HG03520 (cell line): ENCODE measurements around the gene BHLHA15.

Source experiments
- ATAC-seq: cut with Tn5 transposase; IDR thresholded peaks from one replicate; pipeline ENCODE4 v1.9.1; 2021; ENCODE audit warnings: mild to moderate bottlenecking, moderate library complexity; ENCODE audit not compliant: unreplicated experiment

The BHLHA15 gene

DNA sequence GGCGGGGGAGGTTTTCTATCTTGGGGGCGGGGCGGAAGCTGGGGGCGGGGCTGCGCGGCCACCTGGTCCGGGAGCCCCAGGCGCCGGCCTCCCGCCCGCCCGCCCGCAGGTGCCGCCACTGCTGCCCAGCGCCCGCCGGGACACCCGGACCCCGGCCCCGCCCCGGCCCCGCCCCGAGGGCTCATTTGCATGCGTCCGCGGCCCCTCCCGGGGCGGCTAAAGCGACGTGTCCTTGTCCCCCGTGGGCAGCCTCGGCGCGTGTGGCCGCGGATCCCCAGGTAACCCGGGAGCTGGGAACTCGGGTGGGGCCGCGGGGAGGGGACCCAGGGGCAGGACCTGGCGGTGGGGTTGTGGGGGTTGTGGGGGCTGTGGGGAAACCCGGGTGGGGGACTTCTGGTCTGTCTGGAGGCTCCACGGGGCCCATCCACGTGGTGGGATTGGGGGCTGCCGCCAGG lies at the start of gene BHLHA15:
TSS of gene BHLHA15 (plus strand) at position 219 of the 455 bp plus-strand sequence. CDS start 871 bp downstream, outside the sequence.
- ATAC-seq, result no peak

DNA sequence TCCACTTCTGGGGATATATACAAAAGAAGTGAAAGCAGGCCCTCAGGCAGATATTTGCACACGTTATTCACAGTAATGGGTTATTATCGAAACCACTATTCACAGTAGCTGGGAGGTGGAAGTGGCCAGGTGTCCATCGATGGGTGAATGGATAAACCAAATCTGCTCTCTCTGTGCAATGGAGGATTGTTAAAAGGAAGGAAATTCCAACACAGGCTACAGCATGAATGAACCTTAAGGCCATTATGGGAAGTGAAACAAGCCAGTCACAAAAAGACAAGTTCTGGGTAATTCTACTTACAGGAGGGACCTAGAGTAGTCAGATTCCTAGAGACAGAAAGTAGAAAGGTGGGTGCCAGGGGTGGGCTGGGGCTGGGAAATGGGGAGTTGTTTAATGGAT lies 48.5 kb upstream of the BHLHA15 start:
- no peak for ATAC-seq

DNA sequence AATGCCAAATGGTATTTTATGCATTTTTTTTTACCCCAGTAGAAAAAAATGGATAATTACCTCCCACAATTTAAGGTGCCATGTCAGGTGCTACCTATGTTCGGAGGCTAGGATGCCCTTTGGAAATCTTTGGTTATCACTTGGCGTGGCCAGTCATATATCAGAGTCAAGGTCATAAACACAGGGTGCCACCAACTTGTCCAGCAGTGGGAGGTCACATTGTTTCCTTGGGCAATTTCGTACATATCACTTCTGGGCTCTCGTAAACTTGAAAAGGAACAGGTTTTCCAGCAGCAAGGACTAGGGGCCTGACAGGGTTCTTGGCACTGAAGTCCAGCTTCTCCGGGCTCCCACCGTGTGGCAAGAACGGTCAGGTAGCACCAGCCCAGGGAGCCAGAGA lies 48.0 kb upstream of the BHLHA15 start:
- no peak for ATAC-seq

DNA sequence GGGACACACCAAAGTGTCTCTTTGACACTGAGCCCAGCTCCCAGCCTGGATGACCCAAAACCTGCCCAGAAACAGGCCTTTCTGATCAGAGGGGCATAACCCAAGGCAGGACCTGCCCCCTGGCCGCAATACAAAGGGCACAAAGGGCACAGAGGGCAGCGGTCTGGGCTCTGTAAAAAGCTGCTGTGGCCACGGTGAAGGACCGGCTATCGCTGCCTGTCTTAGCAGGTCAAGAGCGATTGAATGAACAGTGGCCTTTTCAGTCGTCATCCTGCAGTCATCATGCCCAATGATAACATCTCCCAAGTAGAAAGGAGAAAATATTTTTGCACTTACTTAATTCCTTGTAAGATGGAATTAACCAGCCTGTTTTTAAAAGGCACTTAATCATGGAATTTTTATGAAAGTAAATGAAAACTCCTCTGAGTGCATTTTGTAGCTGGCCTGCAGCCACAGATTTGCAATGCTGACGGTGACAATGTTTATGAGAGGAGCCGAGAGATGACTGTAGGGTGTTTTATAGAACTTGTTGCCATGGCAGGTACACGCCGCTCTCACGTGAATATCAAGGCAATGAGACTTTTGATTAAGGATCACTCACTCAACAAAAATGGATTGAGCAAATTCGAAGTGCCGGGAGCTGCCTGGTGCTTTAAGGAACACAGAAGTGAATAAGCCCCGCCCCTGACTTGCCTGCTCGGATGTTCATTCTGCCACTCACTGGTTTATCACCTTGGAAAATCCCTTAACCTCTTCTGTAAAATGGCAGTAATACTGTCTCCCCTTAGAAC lies 47.3 kb upstream of the BHLHA15 start:
- no peak for ATAC-seq

DNA sequence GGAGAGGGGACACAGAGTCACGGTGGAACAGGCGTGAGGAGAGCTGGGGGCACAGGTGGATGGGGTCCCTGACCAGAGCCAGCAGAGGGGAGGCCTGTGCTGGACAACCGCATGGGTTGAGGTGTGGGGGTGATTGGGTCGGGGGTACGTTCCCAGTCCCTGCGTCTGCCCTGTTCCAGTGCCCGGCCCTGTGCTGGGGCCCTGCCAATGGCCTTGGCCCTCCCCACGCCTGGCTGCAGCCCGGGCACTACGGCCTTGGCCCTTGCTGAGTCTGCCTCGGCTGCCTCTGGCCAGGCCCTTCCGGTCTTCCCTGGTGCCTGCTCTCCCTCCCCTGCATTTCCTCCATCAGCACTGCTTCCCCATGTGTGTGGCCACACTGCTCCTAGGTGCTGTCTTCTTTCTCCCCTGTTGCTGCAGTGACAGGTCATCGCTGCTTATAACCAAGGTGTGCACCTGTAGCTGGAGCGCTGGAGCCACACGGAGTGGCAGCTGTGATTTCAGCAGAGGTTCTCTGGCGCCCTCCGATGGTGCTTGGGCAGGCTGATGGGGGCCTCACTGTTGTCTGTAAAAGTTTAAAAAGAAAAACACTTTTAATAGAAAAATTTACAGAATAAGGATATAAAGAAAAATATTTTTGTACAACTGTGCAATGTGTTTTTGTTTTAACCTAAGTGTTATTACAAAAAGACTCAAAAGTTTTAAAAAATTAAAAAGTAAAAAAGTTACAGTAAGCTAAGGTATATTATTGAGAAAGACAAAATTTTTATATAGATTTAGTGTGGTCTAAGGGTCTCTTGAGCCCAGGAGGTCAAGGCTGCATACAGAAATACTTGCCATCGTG lies 45.2 kb upstream of the BHLHA15 start:
- ATAC-seq, result peak; percentile 61

DNA sequence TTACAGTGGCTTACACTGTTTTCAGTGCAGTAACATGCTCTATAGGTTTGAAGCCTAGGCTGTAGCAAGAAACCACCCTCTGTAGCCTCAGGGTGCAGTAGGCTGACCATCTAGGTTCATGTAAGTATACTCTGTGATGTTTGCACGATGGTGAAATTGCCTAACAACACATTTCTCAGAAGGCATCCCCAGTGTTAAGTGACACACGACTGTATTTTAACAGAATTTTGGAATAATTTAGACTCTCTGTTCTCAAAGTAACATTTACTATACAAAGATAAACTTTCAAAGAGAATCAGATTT lies 44.6 kb upstream of the BHLHA15 start:
- no peak for ATAC-seq

DNA sequence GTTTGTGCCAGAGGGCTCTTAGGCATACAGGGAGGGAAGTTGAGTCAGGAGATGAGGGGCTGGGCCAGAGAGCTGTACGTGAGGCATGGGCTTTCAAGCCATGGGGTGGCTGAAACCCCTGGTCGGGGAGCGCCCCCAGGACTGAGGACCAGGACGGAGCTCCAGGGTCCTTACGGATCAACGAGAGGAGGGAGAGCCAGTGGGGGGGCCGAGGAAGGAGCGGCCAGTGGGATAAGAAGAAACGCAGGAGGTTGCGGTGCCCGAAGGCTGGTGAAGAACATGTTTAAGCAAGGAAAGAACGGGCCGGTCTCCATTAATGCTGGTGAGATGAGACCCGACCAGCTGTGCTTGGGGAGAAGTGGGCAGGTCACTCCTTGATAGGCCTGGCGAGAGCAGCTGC lies 43.6 kb upstream of the BHLHA15 start:
- no peak for ATAC-seq

DNA sequence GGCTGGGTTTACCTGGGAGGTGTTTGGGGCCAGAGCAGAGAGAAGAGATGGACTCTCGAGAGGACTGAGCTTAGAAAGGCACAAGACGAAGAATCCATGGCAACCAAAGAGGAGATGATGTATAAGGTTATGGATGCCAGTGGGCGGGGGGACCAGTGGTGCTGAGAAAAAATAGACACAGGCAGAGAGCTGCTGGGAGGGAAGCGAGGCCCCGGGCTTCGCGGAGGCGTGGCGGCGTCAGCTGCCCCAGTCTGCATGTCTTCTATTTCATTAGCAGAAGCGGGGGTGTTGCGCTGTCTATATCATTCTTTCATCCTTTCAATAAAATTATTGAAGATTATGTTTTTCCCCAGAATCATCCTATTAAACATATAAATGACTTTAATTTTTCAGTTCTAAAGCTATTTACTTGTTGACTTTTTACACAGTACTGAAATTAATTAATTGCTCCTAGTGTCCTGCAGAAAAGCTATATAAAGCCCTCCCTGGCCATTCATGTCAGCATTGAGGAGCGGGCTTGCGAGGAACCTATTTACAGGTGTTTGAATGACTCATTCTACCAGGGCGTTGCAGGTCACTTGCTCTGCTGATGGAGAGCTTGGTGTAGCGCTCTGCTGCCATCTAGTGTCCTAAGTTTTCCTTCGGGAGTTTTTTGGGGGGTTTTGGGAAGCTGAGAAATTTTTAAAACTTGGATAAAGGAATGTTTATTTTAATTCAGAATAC lies 42.9 kb upstream of the BHLHA15 start:
- peak; percentile 59 for ATAC-seq

DNA sequence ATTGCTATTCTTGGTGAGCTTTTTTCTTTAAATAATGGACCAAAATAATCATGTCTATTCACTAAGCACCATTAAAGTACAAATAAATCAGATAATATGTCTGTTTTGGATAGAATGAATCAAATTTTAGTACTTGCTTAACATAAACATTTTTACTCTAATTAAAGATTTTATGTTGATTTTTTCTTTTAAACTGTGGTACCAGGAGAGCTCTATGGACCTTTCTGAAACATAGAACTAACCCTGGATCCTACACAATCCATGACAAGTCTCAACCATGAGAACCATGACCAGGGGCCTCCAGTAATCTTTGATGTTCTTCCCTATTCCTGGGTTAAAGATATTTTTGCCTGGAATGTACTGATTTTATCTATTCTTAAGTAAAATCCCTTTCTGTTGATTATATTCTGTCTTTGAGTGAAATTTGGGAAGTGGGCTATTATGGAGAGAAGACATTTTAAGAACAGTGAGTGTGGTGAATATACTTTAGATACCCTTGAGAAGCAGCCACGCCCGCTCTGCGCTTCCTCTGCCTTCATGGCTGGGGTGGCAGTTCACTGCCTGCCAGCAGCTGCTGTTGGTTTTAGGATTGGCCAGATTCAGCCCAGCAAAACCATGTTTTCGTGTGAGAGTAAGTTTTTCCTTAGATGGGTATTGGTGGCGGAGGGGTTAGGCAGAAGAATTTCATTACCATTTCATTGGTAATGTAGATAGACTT lies 42.2 kb upstream of the BHLHA15 start:
- ATAC-seq, result no peak

DNA sequence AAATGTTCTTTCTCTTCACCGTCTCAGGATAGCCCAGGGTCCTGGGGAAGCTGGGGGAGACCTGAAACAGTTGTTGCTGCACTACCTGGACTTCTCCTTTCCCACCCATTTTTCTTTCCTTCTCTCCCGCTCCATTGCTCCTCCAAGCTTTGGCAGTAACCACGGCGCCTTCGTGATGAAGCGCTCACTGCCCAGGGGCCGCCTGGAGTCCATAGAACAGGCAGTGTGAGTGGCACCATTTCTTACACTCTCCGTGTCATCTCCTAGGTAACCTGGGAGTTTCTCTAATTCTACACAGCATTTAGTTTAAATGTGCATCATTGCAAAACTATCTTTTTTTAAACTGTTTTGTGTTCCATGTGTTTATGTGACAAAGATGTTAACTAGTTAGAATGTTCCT lies 40.3 kb upstream of the BHLHA15 start:
- no peak for ATAC-seq

DNA sequence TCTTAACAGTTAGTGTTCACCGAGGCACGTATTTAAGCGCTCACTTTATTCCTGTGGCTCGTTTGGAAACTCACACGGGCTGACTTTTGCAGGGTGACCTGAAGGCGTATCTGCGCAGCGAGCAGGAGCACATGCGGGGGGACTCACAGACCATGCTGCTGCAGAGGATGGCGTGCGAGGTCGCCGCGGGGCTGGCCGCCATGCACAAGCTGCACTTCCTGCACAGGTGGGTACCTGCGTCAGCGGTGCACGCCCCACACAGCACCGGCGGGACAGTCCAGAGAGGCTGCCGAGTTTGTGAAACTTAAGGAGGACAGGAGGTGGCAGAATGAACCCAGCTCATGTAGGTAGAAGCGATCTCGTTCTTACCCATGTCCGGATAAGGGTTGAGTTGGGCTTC lies 39.8 kb upstream of the BHLHA15 start:
- no peak for ATAC-seq

DNA sequence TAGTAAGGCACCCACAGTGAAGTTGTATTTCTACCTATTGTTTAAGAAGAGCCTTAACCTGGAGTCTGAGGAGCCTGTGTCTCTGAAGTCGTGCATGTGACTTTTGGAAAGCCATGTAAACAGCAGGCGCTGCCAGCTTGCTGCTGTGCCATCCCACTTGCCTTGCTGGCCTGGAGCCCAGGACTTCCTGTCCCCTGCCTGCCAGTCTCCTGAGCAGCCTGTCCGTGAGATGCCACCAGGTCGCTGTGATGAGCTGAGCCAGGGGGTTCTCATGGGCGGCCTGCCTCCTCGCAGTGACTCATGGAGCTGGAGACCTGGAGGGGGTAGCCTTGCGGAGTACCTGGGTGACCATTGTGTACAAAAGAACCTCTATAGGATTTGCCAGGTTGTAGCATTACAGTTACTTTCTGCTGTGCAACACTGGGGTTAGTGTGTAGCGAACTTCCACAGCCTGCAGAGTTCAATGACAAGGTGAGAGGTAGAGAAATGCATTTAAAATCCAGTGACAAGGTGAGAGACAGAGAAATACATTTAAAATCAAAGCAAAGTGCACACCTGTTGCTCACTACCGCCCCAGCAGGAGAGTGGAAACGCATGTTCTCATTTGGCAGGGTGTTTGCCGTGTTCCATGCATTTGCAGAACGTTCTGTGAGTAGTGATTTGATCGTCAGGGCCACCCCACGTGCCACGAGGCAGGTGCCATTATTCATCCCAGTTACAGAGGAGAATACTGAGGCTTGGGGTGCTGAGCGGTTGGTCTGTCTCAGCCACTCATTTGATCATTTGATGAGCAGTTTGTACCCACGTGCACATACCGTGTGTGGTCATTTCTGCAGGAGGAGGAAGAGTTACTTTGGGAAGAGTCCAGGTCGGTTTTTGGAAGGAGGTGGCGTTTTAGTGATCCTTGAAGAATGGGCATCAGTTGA lies 36.6 kb upstream of the BHLHA15 start:
- no peak for ATAC-seq

DNA sequence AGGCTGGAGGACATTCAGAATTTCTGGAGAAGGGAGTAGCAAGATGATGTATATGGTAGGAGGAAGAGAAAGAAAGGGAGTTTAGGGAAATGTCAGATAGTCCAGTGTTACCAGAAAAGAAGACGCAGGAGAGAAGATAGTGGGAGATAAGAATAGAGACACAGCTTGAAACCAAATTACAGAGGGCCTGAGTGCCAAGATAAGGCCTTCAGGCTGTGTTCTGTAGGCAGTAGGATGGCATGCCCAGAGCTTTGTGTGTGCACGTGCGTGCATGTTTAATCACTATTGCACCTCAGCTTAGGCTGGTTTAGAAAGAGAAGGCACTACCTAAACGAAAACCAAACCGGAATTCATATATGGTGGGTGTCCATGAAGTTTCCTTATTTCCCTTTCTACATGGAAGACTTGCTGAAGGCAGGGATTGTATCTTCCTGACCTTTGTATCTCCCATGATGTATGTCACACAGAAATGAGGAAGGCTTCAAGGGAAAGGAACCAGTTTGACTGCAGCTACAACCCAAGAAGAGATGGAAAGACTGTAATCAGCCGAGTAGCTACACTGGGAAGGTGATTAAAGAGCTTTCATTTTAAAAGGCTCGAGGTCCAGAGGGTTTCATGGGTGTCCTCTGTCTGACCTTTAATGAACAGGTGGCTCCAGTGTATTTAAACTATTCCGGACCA lies 35.8 kb upstream of the BHLHA15 start:
- no peak for ATAC-seq

DNA sequence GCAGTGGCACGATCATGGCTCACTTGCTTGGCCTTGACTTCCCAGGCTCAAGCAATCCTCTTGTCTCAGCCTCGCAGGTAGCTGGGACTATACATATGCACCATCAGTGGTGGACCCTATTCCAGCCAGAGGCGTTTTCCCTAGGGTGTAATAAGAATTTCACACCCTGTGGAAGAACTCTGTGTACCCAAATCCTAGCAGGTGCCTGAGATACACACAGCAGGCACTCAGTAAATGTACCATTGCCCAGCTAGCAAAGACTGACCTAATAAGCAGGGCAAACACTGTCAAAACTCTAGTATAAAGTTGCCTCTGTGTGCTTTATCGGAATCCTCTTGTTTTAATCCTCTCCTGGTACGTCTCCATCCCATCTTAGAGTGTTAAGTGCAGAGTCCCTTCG lies 33.7 kb upstream of the BHLHA15 start:
- no peak for ATAC-seq

DNA sequence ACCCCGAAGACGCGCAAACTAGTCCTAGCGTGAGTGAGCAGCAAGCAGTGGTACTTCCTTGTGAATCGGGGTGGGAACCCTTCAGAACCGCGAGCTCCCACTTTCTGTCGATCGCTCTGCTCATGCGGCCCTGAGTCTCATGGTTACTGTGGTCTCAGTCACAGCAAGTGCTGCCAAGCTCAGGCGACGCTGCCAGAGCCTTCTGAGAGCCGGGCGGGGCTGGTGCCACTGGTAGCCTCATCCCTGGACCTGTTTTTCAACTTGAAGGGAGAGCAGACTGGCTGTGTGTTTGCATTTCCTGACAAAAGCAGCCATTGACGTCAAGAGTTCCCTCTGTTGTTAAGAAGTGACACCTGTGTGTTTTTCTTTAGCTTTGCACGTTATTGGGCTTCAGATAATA lies 32.9 kb upstream of the BHLHA15 start:
- no peak for ATAC-seq

DNA sequence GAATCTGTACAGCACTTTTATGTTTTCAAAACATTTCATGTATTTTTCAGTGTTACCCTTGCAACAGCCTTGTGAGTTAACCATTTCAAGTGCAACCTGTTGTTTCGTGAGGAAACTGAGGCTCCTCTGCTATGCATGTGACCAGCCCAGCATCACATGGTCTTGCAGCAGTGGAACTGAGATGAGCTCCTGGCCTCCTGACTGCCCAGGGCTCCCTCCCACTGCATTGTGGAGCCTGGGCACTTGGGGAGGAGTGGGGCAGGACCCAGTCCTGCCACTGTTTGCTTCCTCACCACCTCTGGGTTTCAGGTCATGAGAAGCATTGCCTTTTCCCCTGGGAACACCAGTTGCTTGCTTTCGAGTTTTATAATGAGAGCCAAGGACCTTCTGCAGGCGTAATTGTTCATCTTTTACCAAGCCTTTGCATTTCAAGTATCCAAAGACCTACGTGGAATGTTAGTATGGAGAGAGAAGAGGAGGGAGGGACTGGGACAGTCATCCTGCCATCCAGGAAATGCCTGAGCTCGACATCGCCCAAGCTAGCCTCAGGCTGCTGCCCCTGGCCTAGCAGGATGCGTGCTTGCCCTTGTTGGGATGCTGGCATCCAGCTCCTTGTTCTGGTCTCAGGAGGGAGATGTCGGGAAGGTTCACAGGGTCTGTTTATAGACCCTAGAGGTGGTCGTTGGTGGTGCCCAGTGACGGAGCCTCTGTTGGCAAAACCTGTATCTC lies 32.3 kb upstream of the BHLHA15 start:
- no peak for ATAC-seq

DNA sequence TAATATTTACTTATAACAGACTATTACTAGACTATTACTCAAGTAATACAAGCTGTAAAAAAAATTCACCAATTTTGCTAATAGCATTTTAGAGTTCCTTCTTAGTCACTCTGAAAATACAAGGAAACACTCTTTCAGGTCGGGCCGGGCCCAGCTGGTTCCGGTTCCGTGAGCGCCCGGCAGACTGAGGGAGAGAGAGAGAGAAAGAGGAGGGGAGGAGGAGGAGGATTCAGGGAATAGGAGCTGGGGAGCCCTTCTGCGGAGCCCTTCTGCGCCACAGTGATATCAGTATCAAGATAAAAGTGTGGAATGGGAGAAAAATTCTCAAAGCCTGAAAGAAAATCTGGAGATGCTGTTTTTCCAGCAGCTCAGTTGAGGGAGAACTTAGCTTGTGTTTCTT lies 30.5 kb upstream of the BHLHA15 start:
- no peak for ATAC-seq

DNA sequence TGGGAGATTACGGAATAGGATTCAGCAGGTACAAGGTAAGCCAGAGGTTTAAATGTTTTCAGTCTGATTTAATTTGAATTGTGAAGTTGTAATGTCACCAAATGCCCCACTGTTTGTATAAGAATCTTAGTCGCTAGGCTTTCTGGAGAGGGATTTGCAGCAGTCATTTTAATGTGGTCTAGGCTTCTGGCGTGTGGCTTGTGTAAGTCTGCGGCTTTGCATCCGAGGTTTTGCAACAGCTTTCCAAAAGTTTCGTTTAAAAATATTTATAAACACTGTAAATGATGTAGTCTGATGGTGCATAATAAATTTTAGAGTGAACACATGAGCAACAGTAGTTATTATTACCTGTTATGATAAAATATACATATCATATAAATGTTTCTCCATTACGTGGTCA lies 26.1 kb upstream of the BHLHA15 start:
- no peak for ATAC-seq
